Mucosa of stomach (tissue), 1 donor: ENCODE results near the gene DLGAP3.

Experiments
- H3K27me3 ChIP-seq: one replicate; pipeline ENCODE4 v1.7.0; 2013; ENCODE audit warnings: mild to moderate bottlenecking, low read length; ENCODE audit not compliant: control insufficient read depth, insufficient read depth
- H3K36me3 ChIP-seq: one replicate; pipeline ENCODE4 v1.7.0; 2013; ENCODE audit warnings: low read length; ENCODE audit not compliant: control insufficient read depth, insufficient read depth
- H3K4me1 ChIP-seq: one replicate; pipeline ENCODE4 v1.7.0; 2013; ENCODE audit warnings: mild to moderate bottlenecking, low read length; ENCODE audit not compliant: control insufficient read depth, insufficient read depth
- H3K4me3 ChIP-seq: one replicate; pipeline ENCODE4 v1.7.0; 2013; ENCODE audit warnings: low read length
- H3K9ac ChIP-seq: one replicate; pipeline ENCODE4 v1.7.0; 2013; ENCODE audit warnings: mild to moderate bottlenecking, low read length, moderate library complexity
- H3K9me3 ChIP-seq: one replicate; pipeline ENCODE4 v1.7.0; 2013; ENCODE audit warnings: mild to moderate bottlenecking, low read length, moderate library complexity; ENCODE audit not compliant: control insufficient read depth
- donor health status: Pancreatic carcinoma.

Gene DLGAP3

GRCh38 chr1:34856697-34857096 is 72.8 kb downstream of the DLGAP3 start:
- H3K9ac ChIP-seq, result no peak overlapping the region
- peaks cover 4% of the 10 kb centered on the region for H3K36me3 ChIP-seq
- no peaks in the 10 kb centered on the region for H3K9me3 ChIP-seq
- peaks cover 23% of the 10 kb centered on the region for H3K4me1 ChIP-seq
- H3K27me3 ChIP-seq, result no peaks in the 10 kb centered on the region
- H3K4me3 ChIP-seq, result no peak overlapping the region

DNA sequence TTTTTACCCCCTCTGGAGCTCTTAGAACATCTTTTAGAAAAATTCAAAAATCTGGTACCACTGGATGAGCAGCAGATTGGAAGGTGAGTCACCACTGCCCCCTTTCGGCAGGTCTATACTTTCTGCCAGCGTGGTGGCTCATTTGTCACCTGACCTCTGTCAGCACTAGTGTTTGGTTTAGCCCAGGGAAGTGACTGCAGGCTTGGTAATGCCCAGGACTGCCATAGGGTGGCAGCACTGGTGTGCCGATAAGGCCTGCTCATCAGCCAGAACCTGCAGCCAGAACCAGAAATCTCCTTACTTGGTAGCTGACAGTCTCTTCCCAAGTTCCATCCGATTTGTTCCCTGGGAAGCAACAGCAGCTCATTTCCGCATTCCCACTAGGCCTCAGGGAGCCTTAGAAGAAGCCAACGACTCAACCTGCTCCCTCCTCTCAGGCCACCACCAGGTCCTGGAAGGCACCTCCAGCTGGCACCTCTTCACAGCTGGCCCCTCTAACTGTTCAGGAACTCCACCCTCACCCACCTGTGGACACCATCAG is 76.7 kb downstream of the DLGAP3 start:
- no peaks in the 10 kb centered on the region for H3K27me3 ChIP-seq
- no peak overlapping the region for H3K4me3 ChIP-seq
- H3K4me1 ChIP-seq, result peaks cover 5% of the 10 kb centered on the region
- H3K9ac ChIP-seq, result peak overlapping the region; percentile 2
- H3K9me3 ChIP-seq, result no peaks in the 10 kb centered on the region
- peaks cover 4% of the 10 kb centered on the region for H3K36me3 ChIP-seq

GRCh38 chr1:34851431-34852105 is 77.9 kb downstream of the DLGAP3 start:
- no peaks in the 10 kb centered on the region for H3K9me3 ChIP-seq
- no peaks in the 10 kb centered on the region for H3K27me3 ChIP-seq
- peaks cover 3% of the 10 kb centered on the region for H3K4me1 ChIP-seq
- H3K4me3 ChIP-seq, result no peak overlapping the region
- H3K36me3 ChIP-seq, result peaks cover 4% of the 10 kb centered on the region
- no peak overlapping the region for H3K9ac ChIP-seq

- Histone ChIP-seq H3K9me3 (no peaks in the 10 kb centered on the region), H3K4me1 (peaks cover 12% of the 10 kb centered on the region), H3K27me3 (no peaks in the 10 kb centered on the region), H3K4me3 (no peak overlapping the region), H3K36me3 (peaks cover 4% of the 10 kb centered on the region), H3K9ac (no peak overlapping the region)
Measured at GRCh38 chr1:34850382-34850781, 79.1 kb downstream of the DLGAP3 start.

- peaks cover 35% of the 10 kb centered on the region for H3K4me1 ChIP-seq
Measured at GRCh38 chr1:34847094-34847493, 82.4 kb downstream of the DLGAP3 start.

DNA sequence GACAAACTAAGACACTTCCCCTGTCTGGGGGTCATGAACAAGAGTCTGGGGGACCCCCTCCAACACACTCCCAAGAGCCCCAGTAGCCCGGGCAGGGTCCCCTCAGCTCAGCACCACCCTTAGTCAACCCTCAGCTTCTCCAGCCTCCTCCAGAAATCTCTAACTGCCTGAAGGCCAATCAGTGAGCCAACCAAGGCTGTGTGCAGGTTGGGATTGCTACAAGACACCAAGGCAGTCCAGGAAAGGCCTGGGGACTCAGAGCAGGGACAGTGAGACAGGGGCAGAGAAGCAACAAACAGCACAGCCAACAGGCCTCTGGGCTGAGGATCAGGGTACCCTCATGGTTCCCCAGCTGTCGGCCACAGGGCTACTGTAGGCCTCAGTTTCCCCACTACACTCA is 83.2 kb downstream of the DLGAP3 start:
- Histone ChIP-seq H3K36me3 (no peaks in the 10 kb centered on the region), H3K4me1 (peaks cover 38% of the 10 kb centered on the region), H3K9me3 (no peaks in the 10 kb centered on the region), H3K9ac (no peak overlapping the region), H3K4me3 (no peak overlapping the region), H3K27me3 (no peaks in the 10 kb centered on the region)

More at GRCh38 chr1:34847094-34847493, 82.4 kb downstream of the DLGAP3 start:
- no peaks in the 10 kb centered on the region for H3K9me3 ChIP-seq
- H3K27me3 ChIP-seq, result no peaks in the 10 kb centered on the region
- no peaks in the 10 kb centered on the region for H3K36me3 ChIP-seq
- H3K9ac ChIP-seq, result no peak overlapping the region
- no peak overlapping the region for H3K4me3 ChIP-seq

DNA sequence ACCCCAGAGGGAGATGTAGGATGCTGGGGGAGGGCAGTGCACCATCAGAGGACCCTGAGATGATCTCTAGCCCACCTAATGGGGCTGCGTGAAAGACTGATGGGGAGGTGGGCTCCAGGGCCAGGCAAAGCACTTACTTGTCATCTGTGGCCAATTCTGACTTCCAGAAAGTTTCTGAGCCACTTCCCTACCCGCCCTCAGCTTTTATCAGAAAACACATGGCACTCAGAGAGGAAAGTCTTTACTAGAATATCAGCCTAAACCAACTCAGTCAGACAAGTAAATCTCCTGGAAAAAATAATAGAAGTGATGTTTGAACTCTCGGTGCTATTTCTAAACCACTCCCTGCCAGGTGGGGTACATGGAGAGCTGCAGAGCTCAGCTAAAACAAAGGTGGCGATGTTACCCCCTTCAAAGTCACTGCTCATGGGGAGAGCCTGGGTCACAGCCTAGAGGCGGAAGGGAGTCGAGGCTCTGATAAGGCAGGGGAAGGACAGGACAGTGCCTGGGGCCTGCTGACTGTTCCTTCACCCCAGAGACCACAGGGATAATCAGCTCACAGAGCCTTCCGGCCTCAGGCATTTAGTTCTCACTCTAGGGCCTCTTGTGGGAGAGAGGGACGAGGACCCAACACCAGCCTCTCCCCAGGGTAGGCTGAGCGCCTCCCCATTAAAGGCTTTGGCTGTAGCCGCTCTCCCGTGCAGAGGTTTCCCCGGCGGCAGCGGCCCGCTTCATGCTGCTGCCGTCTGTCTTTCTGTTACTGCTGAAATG is 84.1 kb downstream of the DLGAP3 start:
- Histone ChIP-seq H3K4me3 (no peak overlapping the region), H3K36me3 (no peaks in the 10 kb centered on the region), H3K27me3 (no peaks in the 10 kb centered on the region), H3K9ac (no peak overlapping the region), H3K9me3 (no peaks in the 10 kb centered on the region), H3K4me1 (peaks cover 38% of the 10 kb centered on the region)

GRCh38 chr1:34844252-34844634 is 85.2 kb downstream of the DLGAP3 start:
- H3K36me3 ChIP-seq, result no peaks in the 10 kb centered on the region
- H3K27me3 ChIP-seq, result no peaks in the 10 kb centered on the region
- H3K4me3 ChIP-seq, result no peak overlapping the region
- no peaks in the 10 kb centered on the region for H3K9me3 ChIP-seq
- H3K9ac ChIP-seq, result no peak overlapping the region
- peaks cover 38% of the 10 kb centered on the region for H3K4me1 ChIP-seq

- peaks cover 38% of the 10 kb centered on the region for H3K4me1 ChIP-seq
- no peaks in the 10 kb centered on the region for H3K36me3 ChIP-seq
- no peak overlapping the region for H3K9ac ChIP-seq
- H3K4me3 ChIP-seq, result no peak overlapping the region
- no peaks in the 10 kb centered on the region for H3K9me3 ChIP-seq
- no peaks in the 10 kb centered on the region for H3K27me3 ChIP-seq
Measured at GRCh38 chr1:34843392-34844251, 85.8 kb downstream of the DLGAP3 start.

- H3K4me1 ChIP-seq, result peaks cover 38% of the 10 kb centered on the region
Measured at GRCh38 chr1:34842952-34843371, 86.5 kb downstream of the DLGAP3 start.

GRCh38 chr1:34842073-34842472 is 87.4 kb downstream of the DLGAP3 start:
- H3K9ac ChIP-seq, result no peak overlapping the region
- H3K36me3 ChIP-seq, result no peaks in the 10 kb centered on the region
- no peaks in the 10 kb centered on the region for H3K27me3 ChIP-seq
- H3K9me3 ChIP-seq, result no peaks in the 10 kb centered on the region
- no peak overlapping the region for H3K4me3 ChIP-seq
- peaks cover 38% of the 10 kb centered on the region for H3K4me1 ChIP-seq

More at GRCh38 chr1:34842952-34843371, 86.5 kb downstream of the DLGAP3 start:
- no peaks in the 10 kb centered on the region for H3K27me3 ChIP-seq
- H3K4me3 ChIP-seq, result no peak overlapping the region
- H3K36me3 ChIP-seq, result no peaks in the 10 kb centered on the region
- H3K9me3 ChIP-seq, result no peaks in the 10 kb centered on the region
- H3K9ac ChIP-seq, result no peak overlapping the region
